H1 (cell line): Measurements from ENCODE around the gene BDKRB1. TPM values are rescaled to one million over a fixed set of nuclear protein-coding genes. Genes with fewer than 3 reads are reported as not detected.

ENCODE experiments used
- CTCF ChIA-PET: fragments of 300-600 bp; sonication (Branson Sonifier 250); formaldehyde crosslinking; loops from one replicate; lab custom pipeline; 2021; ENCODE audit not compliant: partially characterized antibody; lab: Charles Lee
- POLR2A ChIA-PET: fragments of 300-600 bp; sonication (Branson Sonifier 250); formaldehyde crosslinking; loops from one replicate; lab custom pipeline; 2021; ENCODE audit warnings: inconsistent platforms; ENCODE audit not compliant: partially characterized antibody; lab: Charles Lee
- DNase-seq, 2 experiments: peaks; one replicate each; pipeline versions ENCODE4 v3.0.0 to v3.0.0-alpha.2; 2010 to 2022; ENCODE audit warnings: low spot score in 2 of 2, low read depth in 1 of 2, mixed read lengths in 1 of 2
- FAIRE-seq: peaks from 2 replicates; lab custom pipeline; 2011; peaks lifted over from hg19 to GRCh38; lab: Jason Lieb, UNC
- H2AFZ ChIP-seq: 2 replicates; pipeline ENCODE4 v1.8.1; 2012; ENCODE audit warnings: low read length, inconsistent platforms
- H2AK5ac ChIP-seq: 2 replicates; pipeline ENCODE4 v1.6.1; 2013; ENCODE audit warnings: low read depth, low read length
- H2BK120ac ChIP-seq: replicated peaks from 2 replicates; pipeline ENCODE3; 2013; ENCODE audit warnings: low read depth, low read length, inconsistent platforms
- H2BK12ac ChIP-seq: 2 replicates; pipeline ENCODE4 v1.6.1; 2013; ENCODE audit warnings: low read depth, low read length
- H2BK15ac ChIP-seq: 2 replicates; pipeline ENCODE4 v1.6.1; 2013; ENCODE audit warnings: low read length
- H2BK20ac ChIP-seq: 2 replicates; pipeline ENCODE4 v1.6.1; 2013; ENCODE audit warnings: low read length
- H2BK5ac ChIP-seq: 2 replicates; pipeline ENCODE4 v1.6.1; 2013; ENCODE audit warnings: low read depth, low read length
- H3K14ac ChIP-seq: 2 replicates; pipeline ENCODE4 v1.6.1; 2013; ENCODE audit warnings: inconsistent platforms; ENCODE audit not compliant: insufficient read length
- H3K18ac ChIP-seq: 2 replicates; pipeline ENCODE4 v1.6.1; 2013; ENCODE audit warnings: low read length; ENCODE audit errors: extremely low read depth
- H3K23ac ChIP-seq: 2 replicates; pipeline ENCODE4 v1.6.1; 2013; ENCODE audit warnings: inconsistent platforms; ENCODE audit not compliant: insufficient read length
- H3K23me2 ChIP-seq: 2 replicates; pipeline ENCODE4 v1.6.1; 2013; ENCODE audit warnings: low read depth, low read length
- H3K27ac ChIP-seq: 2 replicates; pipeline ENCODE4 v1.6.1; 2011; ENCODE audit warnings: low read depth, low read length, inconsistent platforms
- H3K27me3 ChIP-seq, 4 experiments: replicated peaks in 1 of 4; 1 replicate in 1 of 4; 2 replicates in 3 of 4; pipeline versions ENCODE4 v1.6.1 to v1.8.1; 2011 to 2013; ENCODE audit warnings: low read length in 3 of 4, mild to moderate bottlenecking in 3 of 4, inconsistent platforms in 2 of 4, mixed read lengths in 2 of 4, moderate library complexity in 1 of 4; ENCODE audit not compliant: control insufficient read depth in 3 of 4, insufficient read depth in 3 of 4; ENCODE audit errors: extremely low read depth in 1 of 4
- H3K36me3 ChIP-seq, 4 experiments: 2 replicates each; pipeline versions ENCODE4 v1.6.1 to v1.8.1; 2011 to 2013; ENCODE audit warnings: mild to moderate bottlenecking in 4 of 4, low read length in 3 of 4, moderate library complexity in 2 of 4, control low read depth in 1 of 4, inconsistent platforms in 1 of 4; ENCODE audit not compliant: insufficient read depth in 4 of 4, control insufficient read depth in 2 of 4
- H3K4ac ChIP-seq: replicated peaks from 2 replicates; pipeline ENCODE3; 2013; ENCODE audit warnings: low read length, low read depth, mixed read lengths, inconsistent platforms; ENCODE audit not compliant: insufficient read length
- H3K4me1 ChIP-seq, 4 experiments: replicated peaks in 1 of 4; 1 replicate in 1 of 4; 2 replicates in 3 of 4; pipeline versions ENCODE4 v1.6.1 to v1.8.1; 2011 to 2013; ENCODE audit warnings: low read length in 3 of 4, inconsistent platforms in 2 of 4, mixed read lengths in 1 of 4; ENCODE audit not compliant: insufficient read depth in 4 of 4, control insufficient read depth in 3 of 4
- H3K4me2 ChIP-seq, 2 experiments: 2 replicates each; pipeline versions ENCODE4 v1.6.1 to v1.8.1; 2011 to 2013; ENCODE audit warnings: low read depth in 2 of 2, low read length in 2 of 2, control low read depth in 1 of 2, inconsistent platforms in 1 of 2, mild to moderate bottlenecking in 1 of 2; ENCODE audit not compliant: insufficient read depth in 1 of 2
- H3K4me3 ChIP-seq, 4 experiments: fragments of 200-600, 300-600 bp in 1 of 4; sonication (generic), shearing (Covaris generic), sonication (Bioruptor Twin) in 1 of 4; 2 replicates each; pipeline versions ENCODE4 v1.5.1 to v1.8.1; 2011 to 2016; ENCODE audit warnings: low read length in 4 of 4, low read depth in 3 of 4, control low read depth in 2 of 4, inconsistent platforms in 2 of 4, mild to moderate bottlenecking in 2 of 4, mixed read lengths in 1 of 4, moderate library complexity in 1 of 4; ENCODE audit not compliant: insufficient read depth in 2 of 4; ENCODE audit errors: extremely low read depth in 1 of 4
- H3K56ac ChIP-seq: replicated peaks from 2 replicates; pipeline ENCODE3; 2013; ENCODE audit warnings: low read depth, mild to moderate bottlenecking, mixed read lengths, low read length, inconsistent platforms; ENCODE audit not compliant: insufficient read length
- H3K79me1 ChIP-seq: 2 replicates; pipeline ENCODE4 v1.6.1; 2013; ENCODE audit warnings: low read depth, low read length, control low read depth
- H3K79me2 ChIP-seq, 2 experiments: 2 replicates each; pipeline versions ENCODE4 v1.6.1 to v1.8.1; 2012 to 2013; ENCODE audit warnings: low read length in 2 of 2, mild to moderate bottlenecking in 2 of 2, inconsistent platforms in 1 of 2; ENCODE audit not compliant: insufficient read depth in 2 of 2, control insufficient read depth in 1 of 2
- H3K9ac ChIP-seq, 4 experiments: replicated peaks in 1 of 4; 1 replicate in 1 of 4; 2 replicates in 3 of 4; pipeline versions ENCODE4 v1.6.1 to v1.8.1; 2011 to 2013; ENCODE audit warnings: low read depth in 3 of 4, low read length in 3 of 4, control low read depth in 2 of 4, mild to moderate bottlenecking in 2 of 4, moderate library complexity in 2 of 4, inconsistent platforms in 1 of 4; ENCODE audit errors: extremely low read depth in 1 of 4
- H3K9me3 ChIP-seq, 2 experiments: 2 replicates each; pipeline versions ENCODE4 v1.6.1 to v1.8.1; 2012 to 2013; ENCODE audit warnings: mild to moderate bottlenecking in 2 of 2, moderate library complexity in 2 of 2, control low read depth in 1 of 2, inconsistent platforms in 1 of 2, low read depth in 1 of 2, low read length in 1 of 2, mixed read lengths in 1 of 2; ENCODE audit not compliant: insufficient read depth in 2 of 2
- H4K20me1 ChIP-seq, 2 experiments: replicated peaks in 1 of 2; 2 replicates each; pipeline versions ENCODE3 to v1.8.1; 2011 to 2013; ENCODE audit warnings: inconsistent platforms in 2 of 2, low read length in 2 of 2, mild to moderate bottlenecking in 1 of 2; ENCODE audit not compliant: insufficient read depth in 2 of 2, control insufficient read depth in 1 of 2
- H4K5ac ChIP-seq: 2 replicates; pipeline ENCODE4 v1.6.1; 2013; ENCODE audit warnings: low read length, low read depth, mixed read lengths, inconsistent platforms; ENCODE audit not compliant: insufficient read length
- H4K8ac ChIP-seq: 2 replicates; pipeline ENCODE4 v1.8.0; 2013; ENCODE audit warnings: mild to moderate bottlenecking, moderate library complexity, low read length, inconsistent platforms; ENCODE audit not compliant: insufficient read depth; ENCODE audit errors: extremely low read depth
- H4K91ac ChIP-seq: replicated peaks from 2 replicates; pipeline ENCODE3; 2013; ENCODE audit warnings: low read length, mixed read lengths, inconsistent platforms; ENCODE audit not compliant: insufficient read length
- ATF3 ChIP-seq: IDR thresholded peaks from 2 replicates; pipeline ENCODE4 v1.6.1; 2011; ENCODE audit warnings: low read depth, mild to moderate bottlenecking, low read length; ENCODE audit not compliant: insufficient read depth
- CBX5 ChIP-seq: fragments of 300-800, 300-1000 bp; sonication (generic); IDR thresholded peaks from 2 replicates; pipeline ENCODE4 v1.7.1; 2016; ENCODE audit warnings: antibody characterized with exemption, low read length, low read depth
- CEBPB ChIP-seq: IDR thresholded peaks from 2 replicates; pipeline ENCODE4 v1.6.1; 2012; ENCODE audit warnings: low read depth, low read length
- CTCF ChIP-seq, 3 experiments: IDR thresholded peaks; 1 replicate in 2 of 3; 2 replicates in 1 of 3; pipeline versions ENCODE4 v1.5.1 to v1.6.1; 2011; ENCODE audit warnings: low read length in 3 of 3, mild to moderate bottlenecking in 3 of 3, inconsistent platforms in 2 of 3, low read depth in 1 of 3, moderate library complexity in 1 of 3; ENCODE audit not compliant: insufficient read depth in 1 of 3; ENCODE audit errors: control extremely low read depth in 1 of 3
- EZH2 ChIP-seq: fragments of 200-600 bp; sonication (generic); IDR thresholded peaks from 2 replicates; pipeline ENCODE4 v1.7.1; 2012; ENCODE audit warnings: low read depth, mild to moderate bottlenecking, moderate library complexity, low read length, inconsistent platforms; ENCODE audit not compliant: severe bottlenecking
- KDM5A ChIP-seq: fragments of 200-600 bp; IDR thresholded peaks from 2 replicates; pipeline ENCODE4 v1.7.1; 2012; ENCODE audit warnings: mild to moderate bottlenecking, low read length, inconsistent platforms, mixed read lengths
- PHF8 ChIP-seq: fragments of 200-600 bp; sonication (generic); conservative IDR thresholded peaks from 2 replicates; pipeline ENCODE4 v1.7.1; 2012; ENCODE audit warnings: low read depth, mild to moderate bottlenecking, inconsistent platforms, low read length, moderate library complexity
- RNF2 ChIP-seq: fragments of 200-900, 300-1000 bp; sonication (generic); IDR thresholded peaks from 2 replicates; pipeline ENCODE4 v1.7.1; 2016; ENCODE audit warnings: borderline replicate concordance, low read depth, mild to moderate bottlenecking, antibody characterized with exemption, low read length; ENCODE audit not compliant: poor library complexity, severe bottlenecking; ENCODE audit errors: missing control alignments
- SRF ChIP-seq: IDR thresholded peaks from 2 replicates; pipeline ENCODE4 v1.6.1; 2011; ENCODE audit warnings: mild to moderate bottlenecking, low read depth, low read length, moderate library complexity
- SUZ12 ChIP-seq: fragments of 200-600 bp; sonication (generic); IDR thresholded peaks from 2 replicates; pipeline ENCODE4 v1.6.1; 2012; ENCODE audit warnings: mild to moderate bottlenecking, inconsistent platforms, low read length, moderate library complexity, mixed read lengths
- WGBS, 2 experiments: shearing (Covaris generic) in 1 of 2; methylation state at CpG; one replicate each; pipeline versions ENCODE4 v1.1.6 to v1.1.7; 2013 to 2015; ENCODE audit warnings: low lambda C conversion rate in 2 of 2, mixed read lengths in 2 of 2, inconsistent platforms in 1 of 2, low coverage in 1 of 2, missing lambda C conversion rate in 1 of 2; ENCODE audit not compliant: insufficient replicate concordance in 2 of 2, insufficient coverage in 1 of 2, insufficient read length in 1 of 2; ENCODE audit errors: extremely low coverage in 1 of 2, missing lambda C conversion rate in 1 of 2; 5-methylcytosine and 5-hydroxymethylcytosine counted together
- polyA plus RNA-seq, 7 experiments: library from polyadenylated mRNA; depleted of rRNA in 3 of 7; stranded (reverse) in 5 of 7; unstranded in 2 of 7; fragments of >200 nt in 5 of 7; fragments of 200-250 nt in 2 of 7; gene quantifications; 1 replicate in 5 of 7; 2 replicates in 1 of 7; 4 replicates in 1 of 7; pipeline versions ENCODE4 v1.2.1 to v1.2.3, GENCODE V29; 2011 to 2013; ENCODE audit warnings: missing spikeins in 2 of 7, mixed read lengths in 2 of 7
- total RNA-seq: library from RNA; stranded (reverse); fragmentation: NEBNext Ultra II Directional; extraction: Animal tissue kit (Norgen Biotek cat#: 25700); gene quantifications from 2 replicates; pipeline ENCODE4 v1.2.1, GENCODE V29; 2021

BDKRB1 gene
- total and polyA plus RNA-seq, 2 of the 8 experiments (the other 6 are each of a cell fraction or from before 2014, with no cell fraction given) = 0.27 TPM; not detected in 1

- Histone ChIP-seq H3K9ac (no peak overlapping the region), H2AFZ (no peak overlapping the region)
- TF ChIP-seq SRF (no peak), KDM5A (no peak), CTCF (IDR thresholded peaks at IDR 0.05; ENCODE audit: control extremely low read depth in 1 of 3, insufficient read depth in 1 of 3, low read depth in 1 of 3, low read length in 3 of 3) (no peak), SUZ12 (no peak), RNF2 (no peak), PHF8 (no peak), EZH2 (no peak), ATF3 (no peak), CEBPB (no peak), CBX5 (no peak)
Measured at GRCh38 chr14:96273629-96274028, 17.6 kb downstream of the BDKRB1 start.

More at GRCh38 chr14:96273629-96274028, 17.6 kb downstream of the BDKRB1 start:
- POLR2A ChIA-PET = interaction anchor here (0.6 kb wide), 1 partner anchor 162 kb away, joined by 3 read pairs; no protein-coding TSS in a partner anchor
- H4K20me1 ChIP-seq = no peaks in the 10 kb centered on the region
- H3K79me2 ChIP-seq = no peaks in the 10 kb centered on the region
- no peak overlapping the region for H3K56ac ChIP-seq
- H3K27ac ChIP-seq = no peak overlapping the region
- H3K14ac ChIP-seq = no peak overlapping the region
- FAIRE-seq = no peak
- H3K27me3 ChIP-seq = no peaks in the 10 kb centered on the region
- H3K79me1 ChIP-seq = no peaks in the 10 kb centered on the region
- 91% methylated on average over 5 of the region's 5 CpGs; no CpG with 5 or more reads in 1 of the 2 experiments for WGBS, 2 experiments
- peaks cover 0 to 6% (median 2%) of the 10 kb centered on the region in 4 experiments; a peak in 2 of 7 replicates for H3K4me1 ChIP-seq
- H2BK120ac ChIP-seq = no peak overlapping the region
- no peak overlapping the region for H4K5ac ChIP-seq
- CTCF ChIA-PET = interaction anchor here (0.6 to 12.6 kb wide), 20 partner anchors 8 to 714 kb away, joined by 3 to 268 read pairs (median 4); no protein-coding TSS in a partner anchor
- no peak overlapping the region for H3K18ac ChIP-seq
- no peak overlapping the region for H4K8ac ChIP-seq
- H3K23ac ChIP-seq = no peak overlapping the region
- H3K23me2 ChIP-seq = no peaks in the 10 kb centered on the region
- no peak overlapping the region for H3K4me2 ChIP-seq
- no peaks in the 10 kb centered on the region; a peak in 2 of 8 replicates for H3K36me3 ChIP-seq
- H2BK5ac ChIP-seq = no peak overlapping the region
- no peak for DNase-seq
- no peak overlapping the region for H2BK20ac ChIP-seq
- H3K9me3 ChIP-seq = peaks cover 4 to 10% of the 10 kb centered on the region in 2 experiments; a peak in 3 of 4 replicates
- no peak overlapping the region for H3K4me3 ChIP-seq
- H2BK15ac ChIP-seq = no peak overlapping the region
- H2BK12ac ChIP-seq = no peak overlapping the region
- H2AK5ac ChIP-seq = no peak overlapping the region
- no peak overlapping the region for H3K4ac ChIP-seq
- no peak overlapping the region for H4K91ac ChIP-seq
